HEK293 (cell line): ENCODE data around the gene TMCC2.

Experiments
- TCF7L2 ChIP-seq: IDR thresholded peaks from 2 replicates; pipeline ENCODE4 v1.6.1; 2011; ENCODE audit warnings: low read depth, mild to moderate bottlenecking, inconsistent platforms, low read length, moderate library complexity, borderline replicate concordance
- YY2 ChIP-seq: fragments of 450-650 bp; formaldehyde crosslinking; IDR thresholded peaks from 2 replicates; pipeline ENCODE4 v1.5.1; 2016; ENCODE audit warnings: missing biosample characterization, missing genetic modification characterization
- ZBTB7A ChIP-seq: fragments of 450-650 bp; formaldehyde crosslinking; IDR thresholded peaks from 2 replicates; pipeline ENCODE4 v1.5.1; 2016; ENCODE audit warnings: low read depth, missing biosample characterization, missing genetic modification characterization
- ZNF10 ChIP-seq: fragments of 450-650 bp; formaldehyde crosslinking; IDR thresholded peaks from 2 replicates; pipeline ENCODE4 v1.5.1; 2017; ENCODE audit warnings: missing biosample characterization, missing genetic modification characterization
- ZNF138 ChIP-seq: fragments of 450-650 bp; formaldehyde crosslinking; IDR thresholded peaks from 2 replicates; pipeline ENCODE4 v1.5.1; 2016; ENCODE audit warnings: missing biosample characterization, missing genetic modification characterization, borderline replicate concordance
- TF ChIP-seq, protein P1 (sequence below): fragments of 450-650 bp; formaldehyde crosslinking; IDR thresholded peaks from 2 replicates; pipeline ENCODE4 v1.5.1; 2016; ENCODE audit warnings: missing biosample characterization, missing genetic modification characterization
- TF ChIP-seq, protein P2 (sequence below): sonication (generic); formaldehyde crosslinking; IDR thresholded peaks from 2 replicates; pipeline ENCODE4 v1.8.1; 2022; ENCODE audit warnings: mild to moderate bottlenecking, moderate library complexity, missing genetic modification reagents

DNA sequence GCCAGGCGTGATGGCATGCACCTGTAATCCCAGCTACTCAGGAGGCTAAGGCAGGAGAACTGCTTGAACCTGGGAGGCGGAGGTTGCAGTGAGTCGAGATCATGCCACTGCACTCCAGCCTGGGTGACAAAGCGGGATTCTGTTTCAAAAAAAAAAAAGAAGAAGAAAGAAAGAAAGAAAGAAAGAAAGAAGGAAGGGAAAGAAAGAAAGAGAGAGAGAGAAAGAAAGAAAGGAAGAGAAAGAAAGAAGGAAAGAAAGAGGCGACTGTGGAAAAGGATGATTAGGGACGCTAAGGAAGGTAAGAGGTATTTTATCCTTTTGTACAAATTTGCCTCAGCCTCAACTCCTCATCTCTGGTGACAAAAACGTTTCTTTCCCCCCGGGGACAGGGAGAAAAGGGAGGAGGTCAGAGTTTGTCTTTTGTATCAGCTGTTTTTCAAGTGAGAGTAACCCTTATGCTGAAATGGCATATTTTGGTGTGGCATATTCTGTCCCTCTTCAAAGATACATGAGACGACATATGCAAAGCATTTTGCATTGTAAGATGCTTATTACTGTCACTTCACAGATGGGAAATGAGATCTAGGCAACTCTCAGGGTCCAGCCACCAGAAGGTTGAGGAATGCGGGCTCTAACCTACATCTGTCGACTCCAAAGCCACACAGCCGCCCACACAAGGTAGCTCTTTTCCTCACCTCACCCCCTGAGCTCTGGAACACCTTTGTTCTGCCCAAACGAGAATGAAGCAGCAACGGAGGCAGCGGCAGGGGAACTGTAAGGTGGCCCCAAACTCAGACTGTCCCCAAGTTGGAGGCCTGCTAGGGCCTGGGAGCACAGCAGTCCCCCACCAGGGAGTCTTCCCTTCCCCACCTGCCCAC is 55.8 kb downstream of the TMCC2 start:
- TF ChIP-seq, protein P1, sequence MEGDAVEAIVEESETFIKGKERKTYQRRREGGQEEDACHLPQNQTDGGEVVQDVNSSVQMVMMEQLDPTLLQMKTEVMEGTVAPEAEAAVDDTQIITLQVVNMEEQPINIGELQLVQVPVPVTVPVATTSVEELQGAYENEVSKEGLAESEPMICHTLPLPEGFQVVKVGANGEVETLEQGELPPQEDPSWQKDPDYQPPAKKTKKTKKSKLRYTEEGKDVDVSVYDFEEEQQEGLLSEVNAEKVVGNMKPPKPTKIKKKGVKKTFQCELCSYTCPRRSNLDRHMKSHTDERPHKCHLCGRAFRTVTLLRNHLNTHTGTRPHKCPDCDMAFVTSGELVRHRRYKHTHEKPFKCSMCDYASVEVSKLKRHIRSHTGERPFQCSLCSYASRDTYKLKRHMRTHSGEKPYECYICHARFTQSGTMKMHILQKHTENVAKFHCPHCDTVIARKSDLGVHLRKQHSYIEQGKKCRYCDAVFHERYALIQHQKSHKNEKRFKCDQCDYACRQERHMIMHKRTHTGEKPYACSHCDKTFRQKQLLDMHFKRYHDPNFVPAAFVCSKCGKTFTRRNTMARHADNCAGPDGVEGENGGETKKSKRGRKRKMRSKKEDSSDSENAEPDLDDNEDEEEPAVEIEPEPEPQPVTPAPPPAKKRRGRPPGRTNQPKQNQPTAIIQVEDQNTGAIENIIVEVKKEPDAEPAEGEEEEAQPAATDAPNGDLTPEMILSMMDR (tag by site-specific recombination): no peak
- TF ChIP-seq ZBTB7A (tag by site-specific recombination): no peak
- no peak for TF ChIP-seq ZNF10 (tag by site-specific recombination)
- no peak for TF ChIP-seq TCF7L2
- TF ChIP-seq, protein P2, sequence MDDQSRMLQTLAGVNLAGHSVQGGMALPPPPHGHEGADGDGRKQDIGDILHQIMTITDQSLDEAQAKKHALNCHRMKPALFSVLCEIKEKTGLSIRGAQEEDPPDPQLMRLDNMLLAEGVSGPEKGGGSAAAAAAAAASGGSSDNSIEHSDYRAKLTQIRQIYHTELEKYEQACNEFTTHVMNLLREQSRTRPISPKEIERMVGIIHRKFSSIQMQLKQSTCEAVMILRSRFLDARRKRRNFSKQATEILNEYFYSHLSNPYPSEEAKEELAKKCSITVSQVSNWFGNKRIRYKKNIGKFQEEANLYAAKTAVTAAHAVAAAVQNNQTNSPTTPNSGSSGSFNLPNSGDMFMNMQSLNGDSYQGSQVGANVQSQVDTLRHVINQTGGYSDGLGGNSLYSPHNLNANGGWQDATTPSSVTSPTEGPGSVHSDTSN (CRISPR knock-in tag): no peak
- no peak for TF ChIP-seq YY2
- no peak for TF ChIP-seq ZNF138 (tag by site-specific recombination)
